ENCODE data around the gene INSYN2A.

The INSYN2A gene

DNA sequence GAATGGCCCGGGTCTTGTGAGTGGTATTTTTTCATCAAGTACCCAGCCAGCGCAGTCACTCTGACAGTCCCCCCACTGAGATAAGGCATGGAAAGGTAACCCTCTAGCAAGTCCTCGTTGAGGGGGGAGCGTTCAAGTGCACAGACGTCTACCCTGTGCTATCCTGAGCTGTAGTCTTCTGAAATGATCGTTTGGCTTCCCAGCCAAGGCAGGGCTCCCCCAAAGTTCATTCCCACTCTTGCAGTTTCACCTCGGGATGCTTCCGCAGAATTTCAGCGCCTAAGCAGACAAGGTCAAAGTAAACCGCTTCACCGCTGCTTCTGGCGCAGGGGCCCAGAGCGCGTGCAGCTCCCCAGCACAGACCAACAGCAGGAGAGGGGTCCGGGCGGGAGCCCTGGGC lies 1.8 kb downstream of the INSYN2A start:
- H3K4me1 ChIP-seq: no peaks in the 10 kb centered on the region
- H3K27me3 ChIP-seq: peaks cover 54% of the 10 kb centered on the region
- no peak overlapping the region for H3K4me3 ChIP-seq (ENCODE audit: low read depth, low read length)
- TF ChIP-seq CTCF (IDR thresholded peaks at IDR 0.05; ENCODE audit: low read depth, low read length): no peak
- H3K36me3 ChIP-seq: no peaks in the 10 kb centered on the region
- no peak for DNase-seq
- no peaks in the 10 kb centered on the region for H3K9me3 ChIP-seq

GRCh38 chr10:127194111-127194510 lies 2.3 kb downstream of the INSYN2A start:
- no peak for TF ChIP-seq CTCF (IDR thresholded peaks at IDR 0.05; ENCODE audit: low read depth, low read length)
- no peaks in the 10 kb centered on the region for H3K9me3 ChIP-seq
- H3K4me3 ChIP-seq (ENCODE audit: low read depth, low read length): no peak overlapping the region
- H3K4me1 ChIP-seq: no peaks in the 10 kb centered on the region
- H3K27me3 ChIP-seq: peaks cover 54% of the 10 kb centered on the region
- no peaks in the 10 kb centered on the region for H3K36me3 ChIP-seq
- DNase-seq: no peak

DNA sequence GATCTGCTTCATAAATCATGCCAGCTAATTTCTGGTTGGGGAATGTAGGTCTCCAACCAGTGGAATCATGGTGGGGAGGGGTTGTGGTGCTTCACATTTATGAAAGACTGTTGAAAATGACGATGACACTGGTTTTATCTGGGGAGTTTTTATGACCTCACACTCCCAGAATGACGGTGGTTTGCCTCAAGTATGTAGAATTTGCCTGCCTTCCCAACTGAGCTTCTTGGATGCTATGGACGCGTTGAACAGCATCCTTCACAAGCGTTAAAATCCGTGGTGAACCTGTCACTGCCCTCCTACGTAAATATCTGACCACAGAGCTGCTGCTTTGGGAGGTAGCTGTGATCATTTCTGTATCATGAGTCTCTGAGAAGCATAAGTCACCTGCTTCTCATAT lies 3.3 kb downstream of the INSYN2A start:
- no peak for DNase-seq
- no peaks in the 10 kb centered on the region for H3K36me3 ChIP-seq

GRCh38 chr10:127190427-127190826 lies 6.0 kb downstream of the INSYN2A start:
- TF ChIP-seq CTCF (IDR thresholded peaks at IDR 0.05; ENCODE audit: low read depth, low read length): no peak
- Histone ChIP-seq H3K9me3 (no peaks in the 10 kb centered on the region), H3K27me3 (peaks cover 28% of the 10 kb centered on the region), H3K36me3 (no peaks in the 10 kb centered on the region), H3K4me1 (no peaks in the 10 kb centered on the region), H3K4me3 (ENCODE audit: low read depth, low read length) (no peak overlapping the region)
- no peak for DNase-seq

More for the DNA sequence above, 3.3 kb downstream of the INSYN2A start:
- H3K27me3 ChIP-seq: peaks cover 52% of the 10 kb centered on the region
- no peaks in the 10 kb centered on the region for H3K9me3 ChIP-seq
- H3K4me3 ChIP-seq (ENCODE audit: low read depth, low read length): no peak overlapping the region
- TF ChIP-seq CTCF (IDR thresholded peaks at IDR 0.05; ENCODE audit: low read depth, low read length): no peak
- no peaks in the 10 kb centered on the region for H3K4me1 ChIP-seq

- Histone ChIP-seq H3K4me3 (ENCODE audit: low read depth, low read length) (no peak overlapping the region), H3K36me3 (no peaks in the 10 kb centered on the region), H3K4me1 (no peaks in the 10 kb centered on the region), H3K9me3 (no peaks in the 10 kb centered on the region), H3K27me3 (peaks cover 16% of the 10 kb centered on the region)
- TF ChIP-seq CTCF (IDR thresholded peaks at IDR 0.05; ENCODE audit: low read depth, low read length): no peak
- no peak for DNase-seq
These were observed 7.2 kb downstream of the INSYN2A start for GRCh38 chr10:127189226-127189625.

- DNase-seq: no peak
- peaks cover 4% of the 10 kb centered on the region; the same call in 1 of the 2 replicates for H3K27me3 ChIP-seq
- H3K4me1 ChIP-seq: no peaks in the 10 kb centered on the region
- no peaks in the 10 kb centered on the region for H3K36me3 ChIP-seq
- no peaks in the 10 kb centered on the region for H3K9me3 ChIP-seq
- H3K4me3 ChIP-seq (ENCODE audit: low read depth, low read length): no peak overlapping the region
- no peak for TF ChIP-seq CTCF (IDR thresholded peaks at IDR 0.05; ENCODE audit: low read depth, low read length)
These were observed 9.6 kb downstream of the INSYN2A start for GRCh38 chr10:127186813-127187212.

All from BE2C (cell line).